Tibial nerve (tissue), 4 donors: ENCODE results near the gene IGF2R. TPM values are rescaled to one million over a fixed set of nuclear protein-coding genes. Genes with fewer than 3 reads are reported as not detected.

Experiments
- DNase-seq, 2 donors: peaks; one replicate each; pipeline ENCODE4 v3.0.0-alpha.2; 2019; ENCODE audit warnings: low spot score in 2 of 2
- H3K27ac ChIP-seq, 4 donors: fragments of 200-600 bp; sonication (generic) in 3 of 4; one replicate each; pipeline ENCODE4 v1.5.1; 2017 to 2019; ENCODE audit warnings: mild to moderate bottlenecking in 1 of 4
- H3K27me3 ChIP-seq, 2 donors: fragments of 200-600 bp; sonication (generic) in 1 of 2; one replicate each; pipeline versions ENCODE4 v1.5.1 to v1.6.0; 2017 to 2019
- H3K36me3 ChIP-seq, 3 donors: fragments of 200-600 bp; sonication (generic); one replicate each; pipeline ENCODE4 v1.5.1; 2018 to 2019
- H3K4me1 ChIP-seq, 4 donors: fragments of 200-600 bp; sonication (generic) in 3 of 4; one replicate each; pipeline ENCODE4 v1.5.1; 2017 to 2019
- H3K4me3 ChIP-seq, 4 donors: fragments of 200-600 bp; sonication (generic) in 3 of 4; one replicate each; pipeline ENCODE4 v1.5.1; 2017 to 2019; ENCODE audit warnings: mild to moderate bottlenecking in 1 of 4, moderate library complexity in 1 of 4
- H3K9me3 ChIP-seq, 4 donors: fragments of 200-600 bp; sonication (generic) in 3 of 4; one replicate each; pipeline ENCODE4 v1.5.1; 2017 to 2019
- CTCF ChIP-seq, 5 experiments: fragments of 200-600 bp in 3 of 5; fragments of 450-650 bp in 2 of 5; sonication (generic) in 3 of 5; IDR thresholded peaks; one replicate each; pipeline ENCODE4 v1.5.1; 2016 to 2019; ENCODE audit warnings: antibody characterized with exemption in 5 of 5, mild to moderate bottlenecking in 3 of 5, moderate library complexity in 2 of 5
- EP300 ChIP-seq, 2 donors: sonication (generic); formaldehyde crosslinking; IDR thresholded peaks; one replicate each; pipeline ENCODE4 v1.6.1; 2017; ENCODE audit warnings: antibody characterized with exemption in 2 of 2, mild to moderate bottlenecking in 1 of 2
- POLR2A ChIP-seq, 2 donors: fragments of 450-650 bp; IDR thresholded peaks; one replicate each; pipeline ENCODE4 v1.6.1; 2017; ENCODE audit warnings: antibody characterized with exemption in 2 of 2, mild to moderate bottlenecking in 2 of 2, moderate library complexity in 2 of 2
- WGBS, 2 donors: methylation state at CpG; one replicate each; pipeline ENCODE4 v1.1.5; 2018; 5-methylcytosine and 5-hydroxymethylcytosine counted together
- total RNA-seq, 4 donors: library from RNA; depleted of rRNA; stranded (reverse); fragments of >200 nt; gene quantifications; one replicate each; pipeline ENCODE4 v1.1.0, GENCODE V29; 2016

Gene IGF2R
- total RNA-seq, 4 donors from 2014 or later: 60.1 to 81.3 (median 68.5) TPM

- Histone ChIP-seq H3K4me3 (no peak overlapping the region), H3K27me3 (no peaks in the 10 kb centered on the region), H3K9me3 (no peaks in the 10 kb centered on the region), H3K4me1 (peaks cover 0 to 8% (median 0%) of the 10 kb centered on the region in 4 donors), H3K36me3 (peaks cover 0 to 3% (median 0%) of the 10 kb centered on the region in 3 donors), H3K27ac (no peak overlapping the region)
- DNase-seq: no peak
- TF ChIP-seq EP300 (IDR thresholded peaks at IDR 0.05) (no peak), POLR2A (IDR thresholded peaks at IDR 0.05) (no peak), CTCF (IDR thresholded peaks at IDR 0.05) (no peak)
- 79 to 83% methylated on average over 6 of the region's 6 CpGs for WGBS, 2 donors
These were observed 160.1 kb downstream of the IGF2R start for GRCh38 chr6:160128879-160129516.

- Histone ChIP-seq H3K4me3 (no peak overlapping the region), H3K4me1 (peaks cover 0 to 8% (median 0%) of the 10 kb centered on the region in 4 donors), H3K27ac (no peak overlapping the region), H3K36me3 (peaks cover 0 to 4% (median 0%) of the 10 kb centered on the region in 3 donors), H3K9me3 (no peaks in the 10 kb centered on the region), H3K27me3 (no peaks in the 10 kb centered on the region)
- no peak for DNase-seq
- no peak for TF ChIP-seq POLR2A (IDR thresholded peaks at IDR 0.05)
- no peak for TF ChIP-seq CTCF (IDR thresholded peaks at IDR 0.05)
- no peak for TF ChIP-seq EP300 (IDR thresholded peaks at IDR 0.05)
- 95% methylated on average over 10 of the region's 10 CpGs for WGBS, 2 donors
These were observed 161.2 kb downstream of the IGF2R start for GRCh38 chr6:160129881-160130615.

- Histone ChIP-seq H3K27me3 (no peaks in the 10 kb centered on the region), H3K4me3 (no peak overlapping the region), H3K9me3 (no peaks in the 10 kb centered on the region), H3K36me3 (peaks cover 0 to 4% (median 0%) of the 10 kb centered on the region in 3 donors), H3K4me1 (peaks cover 0 to 8% (median 0%) of the 10 kb centered on the region in 4 donors), H3K27ac (no peak overlapping the region)
- WGBS, 2 donors: 90 to 91% methylated on average over 13 of the region's 13 CpGs
- no peak for DNase-seq
- no peak for TF ChIP-seq EP300 (IDR thresholded peaks at IDR 0.05)
- TF ChIP-seq POLR2A (IDR thresholded peaks at IDR 0.05): no peak
- no peak for TF ChIP-seq CTCF (IDR thresholded peaks at IDR 0.05)
These were observed 162.0 kb downstream of the IGF2R start for GRCh38 chr6:160130729-160131484.

GRCh38 chr6:160131636-160132296 lies 162.9 kb downstream of the IGF2R start:
- Histone ChIP-seq H3K27me3 (no peaks in the 10 kb centered on the region), H3K27ac (no peak overlapping the region), H3K9me3 (no peaks in the 10 kb centered on the region), H3K4me3 (no peak overlapping the region), H3K4me1 (peaks cover 0 to 8% (median 0%) of the 10 kb centered on the region in 4 donors), H3K36me3 (peaks cover 0 to 4% (median 0%) of the 10 kb centered on the region in 3 donors)
- DNase-seq: no peak
- TF ChIP-seq POLR2A (IDR thresholded peaks at IDR 0.05): no peak
- no peak for TF ChIP-seq CTCF (IDR thresholded peaks at IDR 0.05)
- no peak for TF ChIP-seq EP300 (IDR thresholded peaks at IDR 0.05)
- WGBS, 2 donors: 84 to 91% methylated on average over 19 of the region's 19 CpGs
